Colonic mucosa (tissue), 4 donors: ENCODE results near the gene AP2A1. TPM values are rescaled to one million over a fixed set of nuclear protein-coding genes. Genes with fewer than 3 reads are reported as not detected.
"Not testable (repeated sequence)": the region's sequence is repeated elsewhere in the genome, so short reads cannot be mapped to it uniquely, and the experiment has no call there.

Experiments
- DNase-seq: peaks from one replicate; pipeline ENCODE4 v3.0.0-alpha.2; 2020
- H3K27ac ChIP-seq: fragments of 200-600 bp; one replicate; pipeline ENCODE4 v1.8.0; 2021
- H3K27me3 ChIP-seq: fragments of 200-600 bp; one replicate; pipeline ENCODE4 v1.8.0; 2021
- H3K36me3 ChIP-seq: fragments of 200-600 bp; one replicate; pipeline ENCODE4 v1.8.0; 2021
- H3K4me1 ChIP-seq: fragments of 200-600 bp; one replicate; pipeline ENCODE4 v1.8.0; 2021; ENCODE audit warnings: mild to moderate bottlenecking
- H3K4me3 ChIP-seq: fragments of 200-600 bp; one replicate; pipeline ENCODE4 v1.8.0; 2021
- H3K9ac ChIP-seq, 2 donors: one replicate each; pipeline ENCODE4 v1.7.0; 2013; ENCODE audit warnings: control low read depth in 2 of 2, low read depth in 2 of 2, low read length in 2 of 2
- H3K9me3 ChIP-seq: fragments of 200-600 bp; one replicate; pipeline ENCODE4 v1.8.0; 2021
- CTCF ChIP-seq: fragments of 200-600 bp; IDR thresholded peaks from one replicate; pipeline ENCODE4 v1.8.0; 2022; ENCODE audit warnings: antibody characterized with exemption, mild to moderate bottlenecking
- intact Hi-C: fragments of 100-400 bp; cut with DNase I; formaldehyde crosslinking; loops from one replicate; pipeline ENCODE4 v1.14.1; 2022
- total RNA-seq, 2 donors: library from RNA; stranded (reverse); fragmentation: NEBNext Ultra II Directional in 1 of 2; extraction: Animal tissue kit (Norgen Biotek cat#: 25700) in 1 of 2; gene quantifications; one replicate each; pipeline ENCODE4 v1.2.1, GENCODE V29; 2021
- donor health status: healthy.
- donor health status: DM: no; HTN: no; CAD: no.
- donor health status: DM: no; HTN: no; CAD: no.

AP2A1 gene
- total RNA-seq, 2 donors from 2014 or later, result 80.0 to 92.1 TPM

- no peaks in the 10 kb centered on the region for H3K27me3 ChIP-seq
- no peak overlapping the region for H3K4me3 ChIP-seq
- intact Hi-C loops, result loop anchor here (10.0 kb wide), 1 partner anchor 51 kb away; the partner anchor contains the start of gene PNKP
- H3K27ac ChIP-seq, result peak overlapping the region; percentile 76
- H3K36me3 ChIP-seq, result no peaks in the 10 kb centered on the region
- TF ChIP-seq CTCF, result no peak
- no peak overlapping the region for H3K9ac ChIP-seq
- no peaks in the 10 kb centered on the region for H3K9me3 ChIP-seq
- DNase-seq, result no peak
- no peaks in the 10 kb centered on the region for H3K4me1 ChIP-seq
Measured at GRCh38 chr19:49814010-49814409, 47.2 kb downstream of the AP2A1 start.

GRCh38 chr19:49816590-49816989 lies 49.8 kb downstream of the AP2A1 start:
- Histone ChIP-seq H3K4me3 (no peak overlapping the region), H3K36me3 (no peaks in the 10 kb centered on the region), H3K9me3 (no peaks in the 10 kb centered on the region), H3K9ac (no peak overlapping the region), H3K4me1 (no peaks in the 10 kb centered on the region), H3K27me3 (no peaks in the 10 kb centered on the region), H3K27ac (peak overlapping the region; percentile 91)
- no peak for DNase-seq
- intact Hi-C loops, result loop anchor here (10.0 kb wide), 1 partner anchor 48 kb away; the partner anchor contains the start of gene PNKP
- TF ChIP-seq CTCF, result no peak

GRCh38 chr19:49817964-49818648 lies 51.3 kb downstream of the AP2A1 start, which contains the start of gene MED25:
Gene MED25, plus strand, starts transcription at chr19:49818289. Its CDS starts 53 bp downstream, at chr19:49818342.
- TF ChIP-seq CTCF, result no peak
- H3K9me3 ChIP-seq, result no peaks in the 10 kb centered on the region
- peak within 1 kb of the TSS; percentile 86 to 92 for H3K9ac ChIP-seq
- no peaks in the 10 kb centered on the region for H3K4me1 ChIP-seq
- no peaks in the 10 kb centered on the region for H3K36me3 ChIP-seq
- intact Hi-C loops, result loop anchor here (10.0 kb wide), 1 partner anchor 47 kb away; the partner anchor contains the start of gene PNKP
- DNase-seq, result peak; percentile 88
- H3K4me3 ChIP-seq, result peak within 1 kb of the TSS; percentile 63
- peak within 1 kb of the TSS; percentile 91 for H3K27ac ChIP-seq
- no peaks in the 10 kb centered on the region for H3K27me3 ChIP-seq

GRCh38 chr19:49818649-49819370 lies 52.0 kb downstream of the AP2A1 start:
- Histone ChIP-seq H3K27ac (peak overlapping the region; percentile 91), H3K36me3 (no peaks in the 10 kb centered on the region), H3K9ac (peak overlapping the region; percentile 86 to 92), H3K4me3 (peak overlapping the region; percentile 63), H3K9me3 (no peaks in the 10 kb centered on the region), H3K27me3 (no peaks in the 10 kb centered on the region), H3K4me1 (no peaks in the 10 kb centered on the region)
- no peak for TF ChIP-seq CTCF
- DNase-seq, result no peak
- intact Hi-C loops, result loop anchor here (10.0 kb wide), 1 partner anchor 46 kb away; the partner anchor contains the start of gene PNKP

GRCh38 chr19:49819452-49820115 lies 52.8 kb downstream of the AP2A1 start:
- not testable (repeated sequence) for H3K27ac ChIP-seq, H3K4me3 ChIP-seq, H3K9me3 ChIP-seq, DNase-seq, H3K4me1 ChIP-seq, H3K27me3 ChIP-seq, H3K36me3 ChIP-seq
- intact Hi-C loops, result loop anchor here (10.0 kb wide), 1 partner anchor 45 kb away; the partner anchor contains the start of gene PNKP
- peak overlapping the region; percentile 86 to 92 for H3K9ac ChIP-seq
